Bronchial epithelial cell (primary cell): ENCODE results near the gene TLR10. TPM values are rescaled to one million over a fixed set of nuclear protein-coding genes. Genes with fewer than 3 reads are reported as not detected.

Source experiments
- DNase-seq: peaks from one replicate; pipeline ENCODE4 v3.0.0-alpha.2; 2010; ENCODE audit warnings: low read depth
- FAIRE-seq: peaks from 2 replicates; lab custom pipeline; 2011; peaks lifted over from hg19 to GRCh38; lab: Jason Lieb, UNC
- H3K27me3 ChIP-seq: 2 replicates; pipeline ENCODE4 v1.5.1; 2011; ENCODE audit warnings: low read length; ENCODE audit not compliant: control insufficient read depth, insufficient read depth
- H3K36me3 ChIP-seq: 2 replicates; pipeline ENCODE4 v1.5.1; 2011; ENCODE audit warnings: low read length; ENCODE audit not compliant: control insufficient read depth, insufficient read depth
- H3K4me3 ChIP-seq: 2 replicates; pipeline ENCODE4 v1.5.1; 2011; ENCODE audit warnings: mild to moderate bottlenecking, low read depth, low read length, control low read depth
- total RNA-seq: library from RNA; depleted of rRNA; stranded (reverse); fragments of >200 nt; gene quantifications from 2 replicates; pipeline ENCODE4 v1.2.1, GENCODE V29; 2014
- TF ChIP-seq, protein P1 (sequence below): IDR thresholded peaks from 2 replicates; pipeline ENCODE4 v1.5.1; 2011; ENCODE audit warnings: mild to moderate bottlenecking, moderate library complexity, low read length, control low read depth, inconsistent platforms; ENCODE audit not compliant: insufficient read depth, severe bottlenecking

The TLR10 gene
- total RNA-seq, 1 donor from 2014 or later, result not detected

DNA sequence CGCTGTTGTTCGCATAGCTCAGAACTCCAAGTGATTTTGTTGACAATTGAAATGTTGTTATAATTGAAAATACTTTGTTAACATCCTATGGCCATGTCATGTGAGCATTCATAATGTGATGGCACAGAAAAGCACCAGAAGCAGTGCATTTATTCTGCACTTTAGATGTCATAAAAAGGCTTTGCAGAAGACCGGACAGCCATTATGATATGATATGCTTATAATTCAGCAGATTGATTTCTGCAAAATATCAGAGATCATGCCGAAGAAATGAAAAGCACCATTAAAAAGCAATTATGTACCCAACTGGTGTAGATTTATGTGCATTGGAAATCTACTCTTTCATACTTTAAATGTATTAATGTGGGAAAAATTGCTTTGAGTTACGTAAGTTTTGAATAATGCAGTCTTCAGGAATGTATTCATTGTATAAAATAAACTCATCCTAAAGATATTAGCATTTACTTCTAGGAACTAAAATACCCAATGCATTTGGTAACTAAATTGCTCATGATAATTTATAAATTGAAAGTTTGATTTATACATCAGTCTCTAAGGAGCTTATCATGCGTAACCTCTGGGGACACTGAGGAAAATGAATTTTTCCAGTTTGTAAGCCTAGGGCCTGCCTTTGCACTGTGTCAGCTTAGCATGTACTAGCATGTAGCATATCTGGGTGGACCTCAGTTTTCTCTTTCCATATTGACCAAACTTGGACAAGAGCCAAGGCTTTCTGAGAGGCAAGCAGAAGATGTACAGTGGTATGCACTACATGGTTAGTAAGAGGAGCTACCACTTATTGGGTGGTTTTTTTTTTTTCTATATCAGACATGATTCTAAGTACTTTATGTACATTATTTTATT is 43.6 kb downstream of the TLR10 start:
- H3K27me3 ChIP-seq, result no peaks in the 10 kb centered on the region
- H3K4me3 ChIP-seq, result no peak overlapping the region
- TF ChIP-seq, protein P1, sequence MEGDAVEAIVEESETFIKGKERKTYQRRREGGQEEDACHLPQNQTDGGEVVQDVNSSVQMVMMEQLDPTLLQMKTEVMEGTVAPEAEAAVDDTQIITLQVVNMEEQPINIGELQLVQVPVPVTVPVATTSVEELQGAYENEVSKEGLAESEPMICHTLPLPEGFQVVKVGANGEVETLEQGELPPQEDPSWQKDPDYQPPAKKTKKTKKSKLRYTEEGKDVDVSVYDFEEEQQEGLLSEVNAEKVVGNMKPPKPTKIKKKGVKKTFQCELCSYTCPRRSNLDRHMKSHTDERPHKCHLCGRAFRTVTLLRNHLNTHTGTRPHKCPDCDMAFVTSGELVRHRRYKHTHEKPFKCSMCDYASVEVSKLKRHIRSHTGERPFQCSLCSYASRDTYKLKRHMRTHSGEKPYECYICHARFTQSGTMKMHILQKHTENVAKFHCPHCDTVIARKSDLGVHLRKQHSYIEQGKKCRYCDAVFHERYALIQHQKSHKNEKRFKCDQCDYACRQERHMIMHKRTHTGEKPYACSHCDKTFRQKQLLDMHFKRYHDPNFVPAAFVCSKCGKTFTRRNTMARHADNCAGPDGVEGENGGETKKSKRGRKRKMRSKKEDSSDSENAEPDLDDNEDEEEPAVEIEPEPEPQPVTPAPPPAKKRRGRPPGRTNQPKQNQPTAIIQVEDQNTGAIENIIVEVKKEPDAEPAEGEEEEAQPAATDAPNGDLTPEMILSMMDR, result no peak
- DNase-seq (peak; percentile 80), FAIRE-seq (no peak)
- H3K36me3 ChIP-seq, result no peaks in the 10 kb centered on the region

DNA sequence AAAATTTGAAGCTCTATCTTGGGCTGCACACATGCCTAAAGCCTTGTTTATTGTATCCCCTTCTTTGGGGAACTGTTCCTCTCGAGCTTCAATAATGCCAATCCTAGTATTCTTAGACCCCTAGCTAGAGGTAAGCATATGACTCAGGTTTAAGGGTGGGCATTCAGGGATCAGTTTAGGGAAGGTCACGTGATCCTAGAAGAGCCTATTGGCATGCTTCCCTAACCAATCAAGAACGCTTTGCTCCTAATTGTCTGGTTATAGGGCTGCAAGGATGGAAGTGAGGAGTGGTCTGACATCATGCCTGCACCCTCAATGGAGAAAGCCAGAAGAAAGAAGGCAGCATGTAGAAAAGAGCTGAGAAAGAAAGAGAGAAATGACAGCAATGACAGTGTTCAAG is 46.9 kb downstream of the TLR10 start:
- Histone ChIP-seq H3K36me3 (no peaks in the 10 kb centered on the region), H3K27me3 (no peaks in the 10 kb centered on the region), H3K4me3 (no peak overlapping the region)
- TF ChIP-seq, protein P1, result no peak
- FAIRE-seq (no peak), DNase-seq (no peak)

DNA sequence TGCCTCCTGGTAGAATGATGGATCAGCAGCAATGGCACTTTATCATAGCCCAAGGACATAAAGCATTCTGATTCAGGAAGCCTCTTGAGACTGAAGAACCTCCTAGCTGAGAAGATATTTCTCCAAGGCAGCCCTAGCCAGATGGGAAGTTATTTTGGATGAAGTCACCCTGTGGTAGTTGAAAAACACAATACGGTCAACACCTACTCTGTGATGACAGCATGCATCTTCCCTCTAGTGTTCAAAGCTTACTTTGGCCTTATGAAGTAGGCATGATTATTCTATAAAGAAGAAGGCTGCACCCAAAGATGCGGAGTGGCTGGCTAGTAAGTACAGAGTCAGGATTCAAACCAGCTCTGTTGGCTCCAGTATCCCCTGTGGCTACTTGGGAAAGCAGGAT is 47.9 kb downstream of the TLR10 start:
- Histone ChIP-seq H3K27me3 (no peaks in the 10 kb centered on the region), H3K36me3 (no peaks in the 10 kb centered on the region), H3K4me3 (no peak overlapping the region)
- FAIRE-seq, result no peak
- TF ChIP-seq, protein P1, result no peak
- no peak for DNase-seq

DNA sequence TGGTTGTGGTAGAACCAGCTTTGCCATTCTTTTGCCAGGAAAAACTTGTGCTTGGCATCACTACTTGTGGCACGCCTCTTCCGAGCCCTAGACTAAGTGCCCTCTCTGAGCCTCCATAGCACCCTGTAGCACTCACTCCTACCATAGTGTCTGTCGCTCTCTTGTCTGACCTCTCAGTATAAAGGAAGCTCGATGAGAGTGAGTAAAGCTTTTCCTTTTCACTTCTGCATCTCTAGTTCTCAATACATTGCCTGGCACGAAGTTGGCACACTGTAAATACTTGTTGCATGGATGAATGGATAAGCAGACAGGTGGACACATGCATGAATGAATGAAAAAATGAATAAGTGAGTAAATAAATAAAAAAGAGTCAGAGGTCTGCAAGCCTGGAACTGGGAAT is 48.3 kb downstream of the TLR10 start:
- FAIRE-seq (no peak), DNase-seq (no peak)
- H3K36me3 ChIP-seq, result no peaks in the 10 kb centered on the region
- TF ChIP-seq, protein P1, result no peak
- H3K4me3 ChIP-seq, result no peak overlapping the region
- no peaks in the 10 kb centered on the region for H3K27me3 ChIP-seq

DNA sequence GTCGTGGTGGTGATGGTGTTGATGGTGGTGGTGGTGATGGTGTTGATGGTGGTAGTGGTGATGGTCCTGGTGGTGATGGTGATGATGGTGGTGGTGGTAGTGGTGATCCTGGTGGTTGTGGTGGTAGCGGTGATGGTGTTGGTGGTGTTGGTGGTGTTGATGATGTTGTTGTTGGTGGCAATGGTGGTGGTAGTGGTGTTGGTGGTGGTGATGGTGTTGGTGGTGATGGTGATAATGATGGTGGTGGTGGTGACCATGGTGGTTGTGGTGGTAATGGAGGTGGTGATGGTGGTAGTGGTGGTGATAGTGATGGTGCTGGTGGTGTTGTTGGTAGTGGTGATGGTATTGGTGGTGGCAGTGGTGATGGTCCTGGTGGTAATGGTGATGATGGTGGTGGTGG is 49.1 kb downstream of the TLR10 start:
- no peaks in the 10 kb centered on the region for H3K27me3 ChIP-seq
- FAIRE-seq (no peak), DNase-seq (no peak)
- TF ChIP-seq, protein P1, result no peak
- no peak overlapping the region for H3K4me3 ChIP-seq
- no peaks in the 10 kb centered on the region for H3K36me3 ChIP-seq
